CD14-positive monocyte (primary cell): ENCODE data around the gene SLC1A3. TPM values are rescaled to one million over a fixed set of nuclear protein-coding genes. Genes with fewer than 3 reads are reported as not detected.

Source experiments
- DNase-seq, 3 donors: peaks; one replicate each; pipeline ENCODE4 v3.0.0-alpha.2; 2011 to 2022
- H2AFZ ChIP-seq: 2 replicates; pipeline ENCODE4 v1.6.0; 2012; ENCODE audit warnings: mild to moderate bottlenecking, low read depth, low read length, inconsistent platforms; ENCODE audit not compliant: insufficient read depth, poor library complexity, severe bottlenecking
- H3K27ac ChIP-seq, 2 donors: 1 replicate in 1 of 2; 2 replicates in 1 of 2; pipeline ENCODE4 v1.5.1; 2012 to 2013; ENCODE audit warnings: low read length in 2 of 2, control low read depth in 1 of 2, inconsistent platforms in 1 of 2, low read depth in 1 of 2, mild to moderate bottlenecking in 1 of 2
- H3K27me3 ChIP-seq, 2 donors: one replicate each; pipeline versions ENCODE4 v1.6.0 to v1.6.1; 2011 to 2013; ENCODE audit warnings: low read length in 2 of 2; ENCODE audit not compliant: control insufficient read depth in 2 of 2, insufficient read depth in 2 of 2
- H3K36me3 ChIP-seq, 2 donors: replicated peaks in 1 of 2; 1 replicate in 1 of 2; 2 replicates in 1 of 2; pipeline versions ENCODE4 v1.5.1 to v1.6.1; 2012 to 2013; ENCODE audit warnings: low read length in 2 of 2, control low read depth in 1 of 2, inconsistent platforms in 1 of 2, mild to moderate bottlenecking in 1 of 2; ENCODE audit not compliant: insufficient read depth in 2 of 2, control insufficient read depth in 1 of 2
- H3K4me1 ChIP-seq, 2 donors: 1 replicate in 1 of 2; 2 replicates in 1 of 2; pipeline versions ENCODE4 v1.5.1 to v1.6.1; 2012 to 2013; ENCODE audit warnings: low read length in 2 of 2, control low read depth in 1 of 2, inconsistent platforms in 1 of 2, mild to moderate bottlenecking in 1 of 2, moderate library complexity in 1 of 2; ENCODE audit not compliant: insufficient read depth in 2 of 2, control insufficient read depth in 1 of 2
- H3K4me2 ChIP-seq: replicated peaks from 2 replicates; pipeline ENCODE3; 2012; ENCODE audit warnings: low read length, moderate library complexity, mild to moderate bottlenecking; ENCODE audit not compliant: poor library complexity, severe bottlenecking; ENCODE audit errors: extremely low read depth
- H3K4me3 ChIP-seq, 3 experiments: fragments of 200-600 bp in 1 of 3; sonication (generic) in 1 of 3; replicated peaks in 1 of 3; 1 replicate in 2 of 3; 2 replicates in 1 of 3; pipeline ENCODE4 v1.5.1; 2011 to 2013; ENCODE audit warnings: low read length in 3 of 3, mild to moderate bottlenecking in 3 of 3, control low read depth in 2 of 3, low read depth in 2 of 3, inconsistent platforms in 1 of 3, moderate library complexity in 1 of 3
- H3K79me2 ChIP-seq: 2 replicates; pipeline ENCODE4 v1.6.0; 2012; ENCODE audit warnings: mild to moderate bottlenecking, control low read depth, inconsistent platforms, low read length, moderate library complexity; ENCODE audit not compliant: insufficient read depth
- H3K9ac ChIP-seq: 2 replicates; pipeline ENCODE4 v1.6.0; 2017; ENCODE audit warnings: low read length, mild to moderate bottlenecking; ENCODE audit not compliant: insufficient read depth, poor library complexity, severe bottlenecking
- H3K9me3 ChIP-seq, 2 donors: replicated peaks in 1 of 2; 1 replicate in 1 of 2; 2 replicates in 1 of 2; pipeline versions ENCODE4 v1.5.1 to v1.6.1; 2012 to 2013; ENCODE audit warnings: low read length in 2 of 2, control low read depth in 1 of 2; ENCODE audit not compliant: control insufficient read depth in 1 of 2, insufficient read depth in 1 of 2
- H4K20me1 ChIP-seq: 2 replicates; pipeline ENCODE4 v1.6.0; 2012; ENCODE audit warnings: mild to moderate bottlenecking, low read length, control low read depth, moderate library complexity; ENCODE audit not compliant: insufficient read depth
- H3K27ac Mint-ChIP-seq, 7 donors: one replicate each; pipeline ENCODE4 v1.8.0; 2020; ENCODE audit warnings: mild to moderate bottlenecking in 7 of 7, mixed read lengths in 7 of 7, moderate library complexity in 6 of 7, inconsistent platforms in 2 of 7
- H3K27me3 Mint-ChIP-seq, 3 donors: one replicate each; pipeline ENCODE4 v1.8.0; 2021 to 2022; ENCODE audit warnings: low read depth in 3 of 3, mild to moderate bottlenecking in 3 of 3, mixed read lengths in 3 of 3, moderate library complexity in 3 of 3, inconsistent platforms in 1 of 3
- H3K36me3 Mint-ChIP-seq, 2 donors: one replicate each; pipeline ENCODE4 v1.8.0; 2020; ENCODE audit warnings: mixed read lengths in 2 of 2, inconsistent platforms in 1 of 2, mild to moderate bottlenecking in 1 of 2
- H3K4me1 Mint-ChIP-seq: one replicate; pipeline ENCODE4 v1.8.0; 2020; ENCODE audit warnings: mild to moderate bottlenecking, mixed read lengths
- H3K4me3 Mint-ChIP-seq, 2 donors: one replicate each; pipeline ENCODE4 v1.8.0; 2020; ENCODE audit warnings: mild to moderate bottlenecking in 2 of 2, mixed read lengths in 2 of 2, moderate library complexity in 1 of 2
- H3K9me3 Mint-ChIP-seq, 7 donors: one replicate each; pipeline ENCODE4 v1.8.0; 2020 to 2022; ENCODE audit warnings: mixed read lengths in 7 of 7, mild to moderate bottlenecking in 6 of 7, moderate library complexity in 6 of 7, inconsistent platforms in 2 of 7
- WGBS: methylation state at CpG from one replicate; pipeline ENCODE4 v1.1.5; 2013; ENCODE audit warnings: missing lambda C conversion rate; ENCODE audit not compliant: insufficient coverage; 5-methylcytosine and 5-hydroxymethylcytosine counted together
- intact Hi-C, 2 donors: fragments of 100-400 bp; cut with micrococcal nuclease; formaldehyde crosslinking; loops; one replicate each; pipeline versions ENCODE4 v1.15.0 to v1.15.1; 2023
- polyA plus RNA-seq, 3 donors: library from polyadenylated mRNA; depleted of rRNA in 1 of 3; unstranded in 2 of 3; stranded (reverse) in 1 of 3; fragments of 300-500 nt in 2 of 3; fragments of >200 nt in 1 of 3; fragmentation: Illumina TruSeq in 2 of 3; gene quantifications; 1 replicate in 2 of 3; 2 replicates in 1 of 3; pipeline ENCODE4 v1.2.3, GENCODE V29; 2012 to 2021
- TF ChIP-seq, protein P1 (sequence below): fragments of 200-600 bp; IDR thresholded peaks from one replicate; pipeline ENCODE4 v1.8.0; 2022; ENCODE audit warnings: antibody characterized with exemption, mild to moderate bottlenecking

The SLC1A3 gene
- polyA plus RNA-seq, 3 donors: 1.2 to 3.3 (median 1.3) TPM

DNA sequence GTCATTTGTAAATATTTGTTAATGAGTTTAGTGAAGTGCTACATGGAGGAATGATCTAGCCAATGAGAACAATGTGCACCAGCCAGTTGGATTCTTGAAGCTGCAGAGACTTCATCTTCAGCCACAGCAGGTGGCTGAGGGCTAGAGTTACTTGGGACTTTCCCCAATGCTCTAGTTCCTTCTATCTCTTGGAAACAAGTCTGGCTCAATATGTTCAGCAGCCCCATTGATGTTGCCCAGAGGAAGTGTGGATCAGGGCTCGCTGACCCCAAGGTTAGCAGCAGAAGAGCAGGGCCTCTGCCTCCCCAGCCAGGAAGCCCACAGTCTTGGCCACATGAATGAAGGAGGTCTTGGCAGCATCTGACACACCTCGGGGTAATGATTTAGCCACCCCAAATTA lies 117.5 kb downstream of the SLC1A3 start:
- Histone ChIP-seq H3K79me2 (peaks cover 45% of the 10 kb centered on the region), H3K9ac (peak overlapping the region; percentile 72), H3K9me3 (no peaks in the 10 kb centered on the region), H4K20me1 (peaks cover under 1% of the 10 kb centered on the region), H3K4me1 (peaks cover 27 to 39% of the 10 kb centered on the region in 2 donors), H3K27ac (peak overlapping the region; percentile 78 to 91), H3K27me3 (no peaks in the 10 kb centered on the region), H3K4me2 (peak overlapping the region; percentile 80), H3K4me3 (peak overlapping the region; percentile 43 to 75 (median 52)), H2AFZ (peak overlapping the region; percentile 86), H3K36me3 (peaks cover 0 to 6% of the 10 kb centered on the region in 2 donors)
- intact Hi-C loops: no loop called here
- peak; percentile 50 to 75 (median 73) for DNase-seq
- H3K9me3 Mint-ChIP-seq: no peaks in the 10 kb centered on the region
- peaks cover 58% of the 10 kb centered on the region for H3K4me1 Mint-ChIP-seq
- H3K27ac Mint-ChIP-seq: peak overlapping the region; percentile 90 to 98 (median 96)
- H3K4me3 Mint-ChIP-seq: peak overlapping the region; percentile 79 to 92
- H3K36me3 Mint-ChIP-seq: peaks cover 16% of the 10 kb centered on the region in 2 donors
- H3K27me3 Mint-ChIP-seq: peaks cover 1 to 3% (median 2%) of the 10 kb centered on the region in 3 donors
- no CpG with 5 or more reads among the region's 2 CpGs for WGBS
- TF ChIP-seq, protein P1, sequence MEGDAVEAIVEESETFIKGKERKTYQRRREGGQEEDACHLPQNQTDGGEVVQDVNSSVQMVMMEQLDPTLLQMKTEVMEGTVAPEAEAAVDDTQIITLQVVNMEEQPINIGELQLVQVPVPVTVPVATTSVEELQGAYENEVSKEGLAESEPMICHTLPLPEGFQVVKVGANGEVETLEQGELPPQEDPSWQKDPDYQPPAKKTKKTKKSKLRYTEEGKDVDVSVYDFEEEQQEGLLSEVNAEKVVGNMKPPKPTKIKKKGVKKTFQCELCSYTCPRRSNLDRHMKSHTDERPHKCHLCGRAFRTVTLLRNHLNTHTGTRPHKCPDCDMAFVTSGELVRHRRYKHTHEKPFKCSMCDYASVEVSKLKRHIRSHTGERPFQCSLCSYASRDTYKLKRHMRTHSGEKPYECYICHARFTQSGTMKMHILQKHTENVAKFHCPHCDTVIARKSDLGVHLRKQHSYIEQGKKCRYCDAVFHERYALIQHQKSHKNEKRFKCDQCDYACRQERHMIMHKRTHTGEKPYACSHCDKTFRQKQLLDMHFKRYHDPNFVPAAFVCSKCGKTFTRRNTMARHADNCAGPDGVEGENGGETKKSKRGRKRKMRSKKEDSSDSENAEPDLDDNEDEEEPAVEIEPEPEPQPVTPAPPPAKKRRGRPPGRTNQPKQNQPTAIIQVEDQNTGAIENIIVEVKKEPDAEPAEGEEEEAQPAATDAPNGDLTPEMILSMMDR: no peak

DNA sequence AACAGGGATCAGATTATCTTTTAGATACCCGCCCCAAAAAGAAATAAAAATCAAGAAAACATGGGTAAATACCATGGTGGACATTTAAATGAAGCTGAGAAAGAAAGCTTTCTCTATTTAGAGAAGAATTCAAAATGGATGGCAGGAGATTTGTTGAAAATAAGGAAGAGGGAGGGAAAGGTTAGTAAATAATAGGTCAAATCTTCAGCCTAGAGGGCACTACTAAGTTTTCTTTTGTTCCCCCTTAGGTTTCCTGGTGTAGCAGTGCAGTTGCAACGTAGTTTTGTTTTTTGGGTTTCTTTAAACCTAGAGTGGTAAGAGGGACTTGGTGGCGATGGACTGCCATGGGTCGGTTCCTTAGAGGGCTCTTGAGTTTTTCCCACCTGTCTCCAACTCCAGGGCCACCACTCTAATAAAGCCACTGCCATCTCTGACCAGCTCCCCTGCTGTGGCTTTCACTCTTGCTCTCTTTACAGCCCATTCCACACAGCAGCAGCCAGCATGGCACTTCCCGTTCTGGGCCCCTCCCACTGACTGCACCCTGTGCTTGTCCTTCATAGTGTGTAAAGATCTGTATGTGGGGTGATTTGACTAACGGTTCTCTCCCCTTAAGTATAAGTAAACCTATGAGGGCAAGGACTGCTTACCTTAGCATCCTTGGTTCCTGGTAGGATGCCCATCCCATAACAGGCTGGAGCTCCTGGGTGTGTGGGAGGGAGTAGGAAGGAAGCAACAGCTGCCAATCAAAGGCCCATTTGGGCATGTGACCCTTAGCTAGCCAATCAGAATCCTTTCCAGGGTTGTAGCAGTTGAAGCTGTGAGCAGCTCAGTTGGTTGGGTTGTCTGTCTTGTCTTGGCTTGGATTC lies 118.3 kb downstream of the SLC1A3 start:
- 20% methylated on average over 1 of the region's 6 CpGs for WGBS
- H3K27ac Mint-ChIP-seq: peak overlapping the region; percentile 90 to 98 (median 96)
- peaks cover 14 to 16% of the 10 kb centered on the region in 2 donors for H3K36me3 Mint-ChIP-seq
- TF ChIP-seq, protein P1: peak; percentile 21
- peak; percentile 80 to 91 (median 81) for DNase-seq
- H3K27me3 ChIP-seq: no peaks in the 10 kb centered on the region
- H2AFZ ChIP-seq: peak overlapping the region; percentile 86
- peak overlapping the region; percentile 78 to 91 for H3K27ac ChIP-seq
- peak overlapping the region; percentile 79 to 92 for H3K4me3 Mint-ChIP-seq
- H3K27me3 Mint-ChIP-seq: peaks cover 1 to 3% (median 2%) of the 10 kb centered on the region in 3 donors
- H3K4me1 ChIP-seq: peaks cover 27 to 39% of the 10 kb centered on the region in 2 donors
- peaks cover 53% of the 10 kb centered on the region for H3K4me1 Mint-ChIP-seq
- peak overlapping the region; percentile 43 to 75 (median 52) for H3K4me3 ChIP-seq
- H3K79me2 ChIP-seq: peaks cover 41% of the 10 kb centered on the region
- intact Hi-C loops: no loop called here
- H4K20me1 ChIP-seq: no peaks in the 10 kb centered on the region
- peak overlapping the region; percentile 80 for H3K4me2 ChIP-seq
- H3K9ac ChIP-seq: peak overlapping the region; percentile 72
- H3K9me3 ChIP-seq: no peaks in the 10 kb centered on the region
- no peaks in the 10 kb centered on the region for H3K9me3 Mint-ChIP-seq
- H3K36me3 ChIP-seq: peaks cover 0 to 6% of the 10 kb centered on the region in 2 donors
